H1 (cell line): ENCODE data around the gene STX8. TPM values are rescaled to one million over a fixed set of nuclear protein-coding genes. Genes with fewer than 3 reads are reported as not detected.

Source experiments
- ATF3 ChIP-seq: IDR thresholded peaks from 2 replicates; pipeline ENCODE4 v1.6.1; 2011; ENCODE audit warnings: low read depth, mild to moderate bottlenecking, low read length; ENCODE audit not compliant: insufficient read depth
- BACH1 ChIP-seq: IDR thresholded peaks from 2 replicates; pipeline ENCODE4 v1.6.1; 2012; ENCODE audit warnings: low read length, improper control_type of control experiment
- CBX5 ChIP-seq: fragments of 300-800, 300-1000 bp; sonication (generic); IDR thresholded peaks from 2 replicates; pipeline ENCODE4 v1.7.1; 2016; ENCODE audit warnings: antibody characterized with exemption, low read length, low read depth
- CREB1 ChIP-seq: IDR thresholded peaks from 2 replicates; pipeline ENCODE4 v1.6.1; 2012; ENCODE audit warnings: inconsistent platforms
- KDM1A ChIP-seq: fragments of 200-600, 300-600 bp; sonication (generic); IDR thresholded peaks from 2 replicates; pipeline ENCODE4 v1.7.1; 2016; ENCODE audit warnings: mild to moderate bottlenecking, low read length, borderline replicate concordance
- USF2 ChIP-seq: IDR thresholded peaks from 2 replicates; pipeline ENCODE4 v1.6.1; 2011; ENCODE audit warnings: low read length, improper control_type of control experiment
- polyA plus RNA-seq, 7 experiments: library from polyadenylated mRNA; depleted of rRNA in 3 of 7; stranded (reverse) in 5 of 7; unstranded in 2 of 7; fragments of >200 nt in 5 of 7; fragments of 200-250 nt in 2 of 7; gene quantifications; 1 replicate in 5 of 7; 2 replicates in 1 of 7; 4 replicates in 1 of 7; pipeline versions ENCODE4 v1.2.1 to v1.2.3, GENCODE V29; 2011 to 2013; ENCODE audit warnings: missing spikeins in 2 of 7, mixed read lengths in 2 of 7
- total RNA-seq: library from RNA; stranded (reverse); fragmentation: NEBNext Ultra II Directional; extraction: Animal tissue kit (Norgen Biotek cat#: 25700); gene quantifications from 2 replicates; pipeline ENCODE4 v1.2.1, GENCODE V29; 2021

Gene STX8
- total and polyA plus RNA-seq, 2 of the 8 experiments (the other 6 are each of a cell fraction or from before 2014, with no cell fraction given): 22.8 to 42.5 TPM

GRCh38 chr17:9594065-9594464 lies 18.4 kb upstream of the STX8 start (continued):
- TF ChIP-seq CBX5: no peak
- no peak for TF ChIP-seq KDM1A
- no peak for TF ChIP-seq ATF3
- TF ChIP-seq USF2: no peak
- TF ChIP-seq BACH1: no peak
- TF ChIP-seq CREB1: no peak
- TF ChIP-seq, all 59 proteins: peak for 0
